T-helper 17 cell (primary cell): ENCODE data around the gene SHROOM1. TPM values are rescaled to one million over a fixed set of nuclear protein-coding genes. Genes with fewer than 3 reads are reported as not detected.

Experiments
- ATAC-seq: fragments of 150-1000 bp; cut with Tn5 transposase; 2 replicates; pipeline ENCODE4 v1.10.0; 2021; ENCODE audit warnings: mild to moderate bottlenecking, moderate library complexity
- DNase-seq, 3 donors: peaks; one replicate each; pipeline versions ENCODE4 v3.0.0 to v3.0.0-alpha.2; 2020 to 2021
- H3K9me3 ChIP-seq: one replicate; pipeline ENCODE4 v1.7.0; 2013; ENCODE audit warnings: low read length, mild to moderate bottlenecking; ENCODE audit not compliant: control insufficient read depth, poor library complexity, severe bottlenecking
- H3K27ac Mint-ChIP-seq: one replicate; pipeline ENCODE4 v1.8.0; 2022; ENCODE audit warnings: mild to moderate bottlenecking, moderate library complexity, mixed read lengths
- H3K27me3 Mint-ChIP-seq: one replicate; pipeline ENCODE4 v1.8.0; 2022; ENCODE audit warnings: mixed read lengths
- H3K36me3 Mint-ChIP-seq: one replicate; pipeline ENCODE4 v1.8.0; 2022; ENCODE audit warnings: low read depth, mixed read lengths
- H3K4me1 Mint-ChIP-seq: one replicate; pipeline ENCODE4 v1.8.0; 2022; ENCODE audit warnings: mild to moderate bottlenecking, mixed read lengths
- H3K4me3 Mint-ChIP-seq: one replicate; pipeline ENCODE4 v1.8.0; 2022; ENCODE audit warnings: mild to moderate bottlenecking, moderate library complexity, mixed read lengths
- total RNA-seq, 4 donors: library from RNA in 2 of 4; stranded (reverse) in 2 of 4; gene quantifications; one replicate each; pipeline ENCODE4 v1.2.3 and lab custom pipeline; 2022 to 2026

Gene SHROOM1
- total RNA-seq, 2 donors from 2014 or later, result 0.20 TPM; not detected in 1

- ATAC-seq (no peak), DNase-seq (no peak)
- H3K27me3 Mint-ChIP-seq, result no peaks in the 10 kb centered on the region
- no peaks in the 10 kb centered on the region for H3K36me3 Mint-ChIP-seq
- H3K27ac Mint-ChIP-seq, result no peak overlapping the region
- no peaks in the 10 kb centered on the region for H3K4me1 Mint-ChIP-seq
- no peak overlapping the region for H3K4me3 Mint-ChIP-seq
- H3K9me3 ChIP-seq, result no peaks in the 10 kb centered on the region
Observed at GRCh38 chr5:132840896-132841295, 10.4 kb upstream of the SHROOM1 start.

DNA sequence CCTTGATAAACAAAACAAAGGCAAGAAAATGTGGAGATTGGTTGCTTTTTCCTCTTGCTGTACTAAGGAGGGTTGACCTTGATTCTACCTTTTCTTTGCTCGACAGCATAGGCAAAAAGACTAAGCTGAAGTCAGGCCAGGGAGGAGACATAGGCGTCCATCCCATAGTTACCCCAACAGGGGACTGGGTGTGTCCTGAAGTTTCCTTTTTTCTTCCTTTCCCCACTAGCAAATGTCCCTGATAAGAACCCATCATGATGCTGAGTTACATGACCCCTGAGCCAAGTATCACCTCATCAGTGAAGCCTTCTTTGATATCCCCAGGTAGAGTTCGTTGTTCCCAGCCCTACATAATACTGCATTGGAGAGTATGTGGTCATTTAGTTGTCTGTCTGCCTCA, 9.9 kb upstream of the SHROOM1 start:
- no peaks in the 10 kb centered on the region for H3K4me1 Mint-ChIP-seq
- no peak overlapping the region for H3K27ac Mint-ChIP-seq
- ATAC-seq (no peak), DNase-seq (no peak)
- H3K27me3 Mint-ChIP-seq, result no peaks in the 10 kb centered on the region
- no peak overlapping the region for H3K4me3 Mint-ChIP-seq
- H3K9me3 ChIP-seq, result no peaks in the 10 kb centered on the region
- H3K36me3 Mint-ChIP-seq, result no peaks in the 10 kb centered on the region

DNA sequence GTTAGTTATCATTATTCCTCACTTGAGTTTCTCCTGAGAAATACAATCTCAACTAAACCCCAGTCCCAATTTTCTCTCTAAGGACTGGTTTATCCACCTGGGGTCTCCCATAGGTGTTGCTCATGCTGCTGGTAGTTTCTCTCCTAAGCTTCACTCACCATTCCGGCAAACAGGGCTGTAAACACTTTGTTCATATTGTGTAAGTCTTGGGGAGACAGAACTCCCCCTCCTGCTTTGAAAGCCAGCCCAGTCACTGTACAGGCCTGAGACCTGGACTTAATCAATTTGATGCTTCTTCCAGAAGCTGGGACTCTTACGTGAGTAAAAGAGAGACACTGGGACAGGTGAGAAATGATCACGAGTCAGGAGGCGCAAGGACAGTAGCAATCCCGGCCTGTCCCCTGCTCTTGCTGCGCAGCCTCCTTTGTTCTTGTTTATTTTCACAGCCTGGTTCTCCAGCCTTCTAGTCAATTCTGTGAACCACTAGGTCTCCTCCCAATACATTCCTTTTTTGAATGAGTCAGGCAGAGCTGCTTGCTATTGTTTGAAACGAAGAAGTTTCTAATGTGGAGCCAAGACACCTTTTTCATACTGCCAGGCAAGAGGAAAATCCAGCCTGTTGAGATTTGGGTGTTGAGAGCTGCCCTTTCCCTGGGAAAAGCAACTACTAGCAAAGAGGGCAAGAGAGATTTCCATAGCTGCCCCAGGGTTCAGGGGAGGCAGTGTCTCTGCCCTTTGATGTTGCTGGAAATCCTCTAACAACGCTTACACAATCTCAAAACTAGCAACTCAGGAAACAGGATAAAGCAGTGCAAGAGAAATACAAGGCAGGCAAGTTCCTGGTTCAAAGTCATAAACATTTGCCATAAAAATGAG, 9.2 kb upstream of the SHROOM1 start:
- H3K27ac Mint-ChIP-seq, result no peak overlapping the region

DNA sequence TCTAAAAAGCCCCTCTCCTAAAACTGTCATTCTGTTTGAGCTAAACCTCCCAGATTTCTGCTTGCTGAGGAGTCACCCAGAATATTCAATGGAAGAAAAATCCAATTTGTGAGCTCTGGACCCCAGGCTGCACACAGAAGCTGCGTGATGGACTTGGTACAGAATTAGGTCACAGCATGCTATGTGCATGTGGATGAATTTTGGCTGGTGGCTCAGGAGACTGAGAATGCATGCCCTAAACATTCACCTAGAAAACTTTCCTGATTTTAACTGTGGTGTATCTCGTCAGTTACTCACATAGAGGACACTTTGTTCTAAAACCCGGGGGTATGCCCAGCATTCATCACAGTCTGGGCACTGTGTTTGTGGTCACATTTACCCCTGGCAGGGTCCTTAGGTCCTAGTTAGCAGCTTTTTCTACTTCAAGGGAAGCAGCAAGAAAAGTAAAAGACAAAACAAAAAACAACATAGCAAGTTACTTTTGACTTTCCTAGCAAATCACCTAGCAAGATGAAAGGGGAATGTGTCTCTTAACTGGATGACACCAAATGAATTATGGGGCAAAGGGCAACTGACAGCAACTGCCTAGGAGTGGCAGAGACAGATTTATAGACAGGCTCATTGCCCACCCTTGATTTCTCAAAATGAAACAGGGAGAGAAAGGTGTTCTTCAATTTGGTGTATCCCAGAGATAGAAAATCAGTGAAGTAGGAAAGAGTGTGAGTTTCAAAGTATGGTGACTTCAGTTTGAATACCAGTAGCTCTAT, 8.3 kb upstream of the SHROOM1 start:
- no peaks in the 10 kb centered on the region for H3K9me3 ChIP-seq
- ATAC-seq (no peak), DNase-seq (no peak)
- Mint-ChIP-seq H3K36me3 (no peaks in the 10 kb centered on the region), H3K27ac (no peak overlapping the region), H3K27me3 (peaks cover 6% of the 10 kb centered on the region), H3K4me1 (no peaks in the 10 kb centered on the region), H3K4me3 (no peak overlapping the region)

More for the DNA sequence above, 9.2 kb upstream of the SHROOM1 start:
- DNase-seq (no peak), ATAC-seq (no peak)
- H3K36me3 Mint-ChIP-seq, result no peaks in the 10 kb centered on the region
- no peaks in the 10 kb centered on the region for H3K9me3 ChIP-seq
- H3K4me3 Mint-ChIP-seq, result no peak overlapping the region
- H3K4me1 Mint-ChIP-seq, result no peaks in the 10 kb centered on the region
- no peaks in the 10 kb centered on the region for H3K27me3 Mint-ChIP-seq

GRCh38 chr5:132837868-132838267, 7.4 kb upstream of the SHROOM1 start:
- no peak overlapping the region for H3K27ac Mint-ChIP-seq
- no peaks in the 10 kb centered on the region for H3K4me1 Mint-ChIP-seq
- DNase-seq (no peak), ATAC-seq (no peak)
- H3K9me3 ChIP-seq, result no peaks in the 10 kb centered on the region
- no peaks in the 10 kb centered on the region for H3K36me3 Mint-ChIP-seq
- peaks cover 8% of the 10 kb centered on the region for H3K27me3 Mint-ChIP-seq
- H3K4me3 Mint-ChIP-seq, result no peak overlapping the region

- Mint-ChIP-seq H3K4me1 (no peaks in the 10 kb centered on the region), H3K27me3 (peaks cover 11% of the 10 kb centered on the region), H3K27ac (no peak overlapping the region), H3K4me3 (no peak overlapping the region), H3K36me3 (no peaks in the 10 kb centered on the region)
- H3K9me3 ChIP-seq, result no peaks in the 10 kb centered on the region
- DNase-seq (no peak), ATAC-seq (no peak)
Observed at GRCh38 chr5:132836852-132837251, 6.4 kb upstream of the SHROOM1 start.

GRCh38 chr5:132834057-132834456, 3.6 kb upstream of the SHROOM1 start:
- Mint-ChIP-seq H3K36me3 (no peaks in the 10 kb centered on the region), H3K27me3 (peaks cover 27% of the 10 kb centered on the region), H3K27ac (no peak overlapping the region), H3K4me1 (peaks cover 10% of the 10 kb centered on the region), H3K4me3 (no peak overlapping the region)
- ATAC-seq, result no peak
- no peak for DNase-seq
- H3K9me3 ChIP-seq, result no peaks in the 10 kb centered on the region

DNA sequence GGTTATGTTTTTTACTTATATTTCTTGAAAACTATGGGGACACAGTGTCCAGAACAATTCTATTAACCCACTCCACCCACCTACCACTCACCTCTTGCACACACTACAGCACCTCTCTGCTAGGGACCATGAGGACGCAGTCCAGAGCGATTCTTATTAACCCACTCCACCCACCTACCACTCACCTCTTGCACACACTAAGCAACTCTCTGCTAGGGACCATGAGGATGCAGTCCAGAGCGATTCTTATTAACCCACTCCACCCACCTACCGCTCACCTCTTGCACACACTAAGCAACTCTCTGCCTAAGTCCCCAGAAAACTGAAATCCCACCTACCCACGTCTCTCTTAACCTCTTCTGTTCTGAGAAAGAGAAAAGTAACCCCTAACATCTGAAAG, 2.2 kb upstream of the SHROOM1 start:
- peaks cover 34% of the 10 kb centered on the region for H3K27me3 Mint-ChIP-seq
- no peak overlapping the region for H3K27ac Mint-ChIP-seq
- ATAC-seq (no peak), DNase-seq (no peak)
- no peaks in the 10 kb centered on the region for H3K36me3 Mint-ChIP-seq
- peaks cover 10% of the 10 kb centered on the region for H3K4me1 Mint-ChIP-seq
- no peak overlapping the region for H3K4me3 Mint-ChIP-seq
- no peaks in the 10 kb centered on the region for H3K9me3 ChIP-seq

DNA sequence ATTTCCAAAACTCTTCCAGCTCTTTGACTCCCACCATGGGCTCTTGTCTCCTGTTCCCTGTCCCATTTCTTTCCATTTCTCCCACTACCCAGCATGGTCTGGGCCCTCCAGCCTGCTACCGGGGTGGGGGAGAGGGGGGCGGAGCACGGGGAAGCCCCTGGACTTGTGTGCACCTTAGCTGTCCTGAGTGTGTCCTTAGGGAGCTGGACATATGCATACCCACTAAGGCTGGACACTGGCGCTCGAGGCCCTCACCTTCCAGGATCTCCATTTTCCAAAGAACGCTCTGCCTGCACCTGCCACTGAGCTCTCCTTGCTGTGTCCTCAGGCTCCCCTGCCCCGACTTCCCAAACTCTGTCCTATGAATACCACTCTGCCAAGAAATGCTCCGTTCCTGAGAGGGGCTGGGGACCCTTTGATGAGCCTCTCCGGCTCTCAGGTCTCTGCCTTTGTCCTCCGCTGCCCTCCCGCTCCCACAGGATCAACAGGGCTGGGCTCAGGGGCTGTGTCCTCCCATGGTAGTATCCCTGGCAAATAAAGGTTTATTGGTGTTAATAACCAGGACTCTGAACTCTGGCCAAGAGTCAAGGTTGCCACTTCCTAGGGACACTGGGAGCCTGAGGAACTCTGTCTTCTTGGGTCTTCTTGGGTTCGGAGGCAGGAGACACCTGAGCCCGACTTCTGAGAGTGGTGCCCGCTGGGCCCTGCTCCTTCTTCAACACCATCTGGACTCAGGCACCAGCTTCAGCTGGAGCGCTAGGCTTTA, 831 bp upstream of the SHROOM1 start:
- peak overlapping the region; percentile 86 for H3K4me3 Mint-ChIP-seq
- DNase-seq (no peak), ATAC-seq (no peak)
- H3K36me3 Mint-ChIP-seq, result peaks cover 4% of the 10 kb centered on the region
- H3K27ac Mint-ChIP-seq, result no peak overlapping the region
- H3K9me3 ChIP-seq, result no peaks in the 10 kb centered on the region
- peaks cover 48% of the 10 kb centered on the region for H3K27me3 Mint-ChIP-seq
- peaks cover 10% of the 10 kb centered on the region for H3K4me1 Mint-ChIP-seq

DNA sequence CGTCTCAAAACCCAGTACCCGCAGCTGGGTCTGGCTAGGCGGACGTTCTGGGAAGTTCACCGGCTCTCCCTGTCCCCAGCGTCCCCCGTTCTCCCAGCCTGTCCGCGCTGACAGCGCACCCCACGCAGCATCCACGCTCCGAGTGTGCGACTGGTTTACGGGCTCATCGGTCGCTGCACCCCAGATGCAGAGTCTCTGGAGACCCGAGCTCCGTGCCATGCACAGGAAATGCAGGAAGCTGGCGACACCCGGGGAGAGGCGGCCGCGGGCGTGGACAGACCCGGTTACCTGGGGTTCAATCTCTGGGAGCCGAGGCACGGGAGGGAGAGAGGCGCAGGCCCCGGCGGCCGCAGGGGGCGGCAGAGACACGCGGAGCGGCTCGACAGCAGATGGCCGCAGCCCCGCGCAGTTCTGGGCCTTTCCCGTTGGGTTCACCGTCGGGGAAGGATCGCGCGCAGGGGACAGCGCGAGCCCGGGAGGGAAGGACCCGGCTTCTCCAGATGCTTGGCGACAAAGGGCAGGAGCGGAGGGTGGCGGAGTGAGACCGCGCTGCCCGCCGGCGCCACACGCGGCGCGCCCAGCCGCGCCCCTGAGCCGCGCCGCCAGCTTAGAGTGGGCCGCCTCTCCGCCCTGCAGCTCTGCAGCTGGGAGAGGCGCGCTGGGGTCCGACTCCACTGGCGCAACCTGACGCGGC, 558 bp downstream of the SHROOM1 start:
- peaks cover 16% of the 10 kb centered on the region for H3K4me1 Mint-ChIP-seq
- H3K27me3 Mint-ChIP-seq, result peaks cover 53% of the 10 kb centered on the region

GRCh38 chr5:132828846-132829494, 1.5 kb downstream of the SHROOM1 start:
- no peak overlapping the region for H3K27ac Mint-ChIP-seq
- no peaks in the 10 kb centered on the region for H3K9me3 ChIP-seq
- no peak for DNase-seq
- peaks cover 16% of the 10 kb centered on the region for H3K4me1 Mint-ChIP-seq
- H3K27me3 Mint-ChIP-seq, result peaks cover 49% of the 10 kb centered on the region
- H3K36me3 Mint-ChIP-seq, result peaks cover 4% of the 10 kb centered on the region
- ATAC-seq, result no peak
- peak overlapping the region; percentile 89 for H3K4me3 Mint-ChIP-seq

More for the DNA sequence above, 558 bp downstream of the SHROOM1 start:
- DNase-seq (peak; percentile 55 to 65 (median 61)), ATAC-seq (peak; percentile 93)
- Mint-ChIP-seq H3K4me3 (peak overlapping the region; percentile 89), H3K36me3 (peaks cover 4% of the 10 kb centered on the region), H3K27ac (no peak overlapping the region)
- H3K9me3 ChIP-seq, result no peaks in the 10 kb centered on the region

GRCh38 chr5:132827943-132828673, 2.3 kb downstream of the SHROOM1 start:
- H3K36me3 Mint-ChIP-seq, result peaks cover 4% of the 10 kb centered on the region
- DNase-seq, result no peak
- no peak for ATAC-seq
- no peak overlapping the region for H3K4me3 Mint-ChIP-seq
- H3K9me3 ChIP-seq, result no peaks in the 10 kb centered on the region
- H3K27ac Mint-ChIP-seq, result no peak overlapping the region
- H3K27me3 Mint-ChIP-seq, result peaks cover 54% of the 10 kb centered on the region
- peaks cover 16% of the 10 kb centered on the region for H3K4me1 Mint-ChIP-seq
